Measurements from ENCODE around the gene CIAPIN1. TPM values are rescaled to one million over a fixed set of nuclear protein-coding genes. Genes with fewer than 3 reads are reported as not detected.

The CIAPIN1 gene
- total and polyA plus RNA-seq, 2 donors from 2014 or later: 53.6 to 56.3 TPM

GRCh38 chr16:57389087-57389468 lies 58.1 kb downstream of the CIAPIN1 start:
- peaks cover 2 to 16% (median 6%) of the 10 kb centered on the region in 3 donors for H3K4me1 ChIP-seq (ENCODE audit: control insufficient read depth in 2 of 3, insufficient read depth in 2 of 3, low read depth in 1 of 3, low read length in 3 of 3)
- peaks cover 0 to 3% (median 0%) of the 10 kb centered on the region in 3 donors for H3K36me3 ChIP-seq (ENCODE audit: control insufficient read depth in 2 of 3, insufficient read depth in 3 of 3, low read length in 3 of 3)
- H3K27me3 ChIP-seq (ENCODE audit: control insufficient read depth, insufficient read depth, low read length): no peaks in the 10 kb centered on the region
- intact Hi-C loops (cut with DNase I): no loop called here
- peaks cover 0 to 5% (median 4%) of the 10 kb centered on the region in 3 donors for H3K9me3 ChIP-seq (ENCODE audit: control insufficient read depth in 2 of 3, insufficient read depth in 1 of 3, low read length in 3 of 3)
- DNase-seq (no peak), FAIRE-seq (no peak)
- H3K4me3 ChIP-seq (ENCODE audit: low read length in 3 of 3): peak overlapping the region in 1 of 3 donors; percentile 6
- TF ChIP-seq CTCF (IDR thresholded peaks at IDR 0.05; ENCODE audit: borderline replicate concordance, extremely low read depth, insufficient read depth): no peak
- H3K9ac ChIP-seq (ENCODE audit: low read length in 3 of 3): no peak overlapping the region
- no peak overlapping the region for H3K27ac ChIP-seq (ENCODE audit: low read depth in 2 of 2, low read length in 2 of 2)

- Histone ChIP-seq H3K9me3 (ENCODE audit: control insufficient read depth in 2 of 3, insufficient read depth in 1 of 3, low read length in 3 of 3) (peaks cover 0 to 5% (median 4%) of the 10 kb centered on the region in 3 donors), H3K36me3 (ENCODE audit: control insufficient read depth in 2 of 3, insufficient read depth in 3 of 3, low read length in 3 of 3) (peaks cover 0 to 3% (median 0%) of the 10 kb centered on the region in 3 donors), H3K9ac (ENCODE audit: low read length in 3 of 3) (no peak overlapping the region), H3K4me3 (ENCODE audit: low read length in 3 of 3) (peak overlapping the region in 1 of 3 donors; percentile 6), H3K27me3 (ENCODE audit: control insufficient read depth, insufficient read depth, low read length) (no peaks in the 10 kb centered on the region), H3K27ac (ENCODE audit: low read depth in 2 of 2, low read length in 2 of 2) (no peak overlapping the region), H3K4me1 (ENCODE audit: control insufficient read depth in 2 of 3, insufficient read depth in 2 of 3, low read depth in 1 of 3, low read length in 3 of 3) (peaks cover 2 to 16% (median 6%) of the 10 kb centered on the region in 3 donors)
- DNase-seq (no peak), FAIRE-seq (no peak)
- intact Hi-C loops (cut with DNase I): no loop called here
- TF ChIP-seq CTCF (IDR thresholded peaks at IDR 0.05; ENCODE audit: borderline replicate concordance, extremely low read depth, insufficient read depth): no peak
Measured at GRCh38 chr16:57388359-57389086, 58.7 kb downstream of the CIAPIN1 start.

GRCh38 chr16:57387598-57388354 lies 59.4 kb downstream of the CIAPIN1 start:
- Histone ChIP-seq H3K9me3 (ENCODE audit: control insufficient read depth in 2 of 3, insufficient read depth in 1 of 3, low read length in 3 of 3) (peaks cover 0 to 5% (median 4%) of the 10 kb centered on the region in 3 donors), H3K36me3 (ENCODE audit: control insufficient read depth in 2 of 3, insufficient read depth in 3 of 3, low read length in 3 of 3) (peaks cover 0 to 3% (median 0%) of the 10 kb centered on the region in 3 donors), H3K27ac (ENCODE audit: low read depth in 2 of 2, low read length in 2 of 2) (no peak overlapping the region), H3K4me1 (ENCODE audit: control insufficient read depth in 2 of 3, insufficient read depth in 2 of 3, low read depth in 1 of 3, low read length in 3 of 3) (peaks cover 2 to 16% (median 6%) of the 10 kb centered on the region in 3 donors), H3K9ac (ENCODE audit: low read length in 3 of 3) (no peak overlapping the region), H3K27me3 (ENCODE audit: control insufficient read depth, insufficient read depth, low read length) (no peaks in the 10 kb centered on the region), H3K4me3 (ENCODE audit: low read length in 3 of 3) (no peak overlapping the region)
- DNase-seq: no peak
- TF ChIP-seq CTCF (IDR thresholded peaks at IDR 0.05; ENCODE audit: borderline replicate concordance, extremely low read depth, insufficient read depth): no peak
- intact Hi-C loops (cut with DNase I): no loop called here
- no peak for FAIRE-seq

Measured in kidney (tissue), 14 donors.